Endothelial cell of umbilical vein (primary cell): ENCODE data around the gene TVP23A. TPM values are rescaled to one million over a fixed set of nuclear protein-coding genes. Genes with fewer than 3 reads are reported as not detected.
"Not testable (repeated sequence)": the region's sequence is repeated elsewhere in the genome, so short reads cannot be mapped to it uniquely, and the experiment has no call there.

Experiments used
- BruUV-seq: library from RNA; stranded (reverse); fragments of 400-500 nt; replicated peaks from 2 replicates; lab custom pipeline; 2021; lab: Mats Ljungman, UMichigan
- CTCF ChIA-PET: fragments of 300-600, 350-600 bp; sonication (Branson Sonifier 250); formaldehyde crosslinking; loops from one replicate; lab custom pipeline; 2021; ENCODE audit warnings: antibody characterized with exemption, inconsistent platforms; lab: Charles Lee
- POLR2A ChIA-PET: fragments of 300-600, 350-600 bp; sonication (Branson Sonifier 250); formaldehyde crosslinking; loops from one replicate; lab custom pipeline; 2021; ENCODE audit warnings: antibody characterized with exemption, inconsistent platforms; lab: Charles Lee
- DNase-seq: peaks from one replicate; pipeline ENCODE4 v3.0.0-alpha.2; 2011; ENCODE audit warnings: low read depth, low spot score
- FAIRE-seq: peaks from 2 replicates; lab custom pipeline; 2011; peaks lifted over from hg19 to GRCh38; lab: Jason Lieb, UNC
- H2AFZ ChIP-seq: 2 replicates; pipeline ENCODE4 v1.6.0; 2012; ENCODE audit warnings: low read depth, low read length, control low read depth, inconsistent platforms
- H3K27ac ChIP-seq: 2 replicates; pipeline ENCODE4 v1.5.1; 2011; ENCODE audit warnings: low read depth, mild to moderate bottlenecking, control low read depth, low read length, moderate library complexity; ENCODE audit not compliant: insufficient read depth
- H3K27me3 ChIP-seq, 2 experiments: 2 replicates each; pipeline versions ENCODE4 v1.6.0 to v1.6.1; 2011; ENCODE audit warnings: low read length in 2 of 2, mixed read lengths in 1 of 2; ENCODE audit not compliant: control insufficient read depth in 2 of 2, insufficient read depth in 2 of 2
- H3K36me3 ChIP-seq, 2 experiments: 2 replicates in 1 of 2; 3 replicates in 1 of 2; pipeline ENCODE4 v1.5.1; 2011; ENCODE audit warnings: low read length in 2 of 2, mild to moderate bottlenecking in 1 of 2, moderate library complexity in 1 of 2; ENCODE audit not compliant: control insufficient read depth in 2 of 2, insufficient read depth in 2 of 2; ENCODE audit errors: extremely low read depth in 1 of 2
- H3K4me1 ChIP-seq: 3 replicates; pipeline ENCODE4 v1.5.1; 2011; ENCODE audit warnings: mild to moderate bottlenecking, low read length; ENCODE audit not compliant: control insufficient read depth, insufficient read depth; ENCODE audit errors: extremely low read depth
- H3K4me2 ChIP-seq: 2 replicates; pipeline ENCODE4 v1.6.1; 2011; ENCODE audit warnings: low read length, control low read depth, mixed read lengths; ENCODE audit not compliant: insufficient read depth
- H3K4me3 ChIP-seq, 3 experiments: fragments of 200-600 bp in 1 of 3; sonication (generic), shearing (Covaris generic) in 1 of 3; replicated peaks in 1 of 3; 2 replicates each; pipeline ENCODE4 v1.5.1; 2011 to 2016; ENCODE audit warnings: control low read depth in 3 of 3, low read length in 3 of 3, mild to moderate bottlenecking in 2 of 3, inconsistent platforms in 1 of 3, low read depth in 1 of 3, moderate library complexity in 1 of 3; ENCODE audit not compliant: insufficient read depth in 1 of 3
- H3K79me2 ChIP-seq: 2 replicates; pipeline ENCODE4 v1.6.0; 2012; ENCODE audit warnings: low read length, inconsistent platforms; ENCODE audit not compliant: control insufficient read depth, insufficient read depth
- H3K9ac ChIP-seq: replicated peaks from 2 replicates; pipeline ENCODE3; 2011; ENCODE audit warnings: low read length, control low read depth; ENCODE audit not compliant: insufficient read depth; ENCODE audit errors: extremely low read depth
- H3K9me1 ChIP-seq: replicated peaks from 3 replicates; pipeline ENCODE4 v1.6.0; 2011; ENCODE audit warnings: mild to moderate bottlenecking, low read length; ENCODE audit not compliant: control insufficient read depth, insufficient read depth; ENCODE audit errors: extremely low read depth
- H3K9me3 ChIP-seq: replicated peaks from 2 replicates; pipeline ENCODE4 v1.5.1; 2012; ENCODE audit warnings: low read length, inconsistent platforms; ENCODE audit not compliant: control insufficient read depth, insufficient read depth
- H4K20me1 ChIP-seq: replicated peaks from 2 replicates; pipeline ENCODE3; 2011; ENCODE audit warnings: mild to moderate bottlenecking, low read length; ENCODE audit not compliant: control insufficient read depth, insufficient read depth; ENCODE audit errors: extremely low read depth
- JUN ChIP-seq: IDR thresholded peaks from 2 replicates; pipeline ENCODE4 v1.6.1; 2011; ENCODE audit warnings: borderline replicate concordance, low read depth; ENCODE audit not compliant: insufficient read length, insufficient read depth
- MAX ChIP-seq: IDR thresholded peaks from 2 replicates; pipeline ENCODE4 v1.6.1; 2011; ENCODE audit not compliant: insufficient read depth, insufficient read length
- POLR2A ChIP-seq: IDR thresholded peaks from 2 replicates; pipeline ENCODE4 v1.6.1; 2012; ENCODE audit warnings: low read depth, mild to moderate bottlenecking, control low read depth, low read length
- dilution Hi-C: fragments of 300-500 bp; cut with MboI; formaldehyde crosslinking; loops from one replicate; pipeline ENCODE4 v1.15.0; 2019; ENCODE audit warnings: low sequenced_read_pairs; ENCODE audit not compliant: extremely low pct_ligation_motif_present
- intact Hi-C: fragments of 100-400 bp; cut with micrococcal nuclease; formaldehyde crosslinking; loops from one replicate; pipeline ENCODE4 v1.10.0; 2022
- polyA plus RNA-seq, 4 experiments: library from polyadenylated mRNA; depleted of rRNA in 3 of 4; stranded (reverse) in 3 of 4; unstranded in 1 of 4; fragments of >200 nt; gene quantifications; 2 replicates each; pipeline versions ENCODE4 v1.2.1 to v1.2.3, GENCODE V29; 2011 to 2012; ENCODE audit warnings: missing spikeins in 1 of 4
- total RNA-seq: library from RNA; stranded (reverse); gene quantifications from 2 replicates; pipeline ENCODE4 v1.2.3, GENCODE V29; 2021

Gene TVP23A
- total and polyA plus RNA-seq, 2 donors (not counting 3 experiments of a cell fraction or from before 2014, with no cell fraction given), result not detected

- intact Hi-C loops (no loop called here), dilution Hi-C loops (no loop called here)
- Histone ChIP-seq H3K79me2 (no peaks in the 10 kb centered on the region), H3K4me1 (no peaks in the 10 kb centered on the region), H3K4me2 (no peak overlapping the region), H4K20me1 (no peaks in the 10 kb centered on the region), H3K4me3 (no peak overlapping the region), H3K9me3 (no peaks in the 10 kb centered on the region), H3K27ac (no peak overlapping the region), H3K9me1 (no peaks in the 10 kb centered on the region), H2AFZ (no peak overlapping the region), H3K27me3 (no peaks in the 10 kb centered on the region), H3K9ac (no peak overlapping the region), H3K36me3 (no peaks in the 10 kb centered on the region)
- no peak for FAIRE-seq
- ChIA-PET CTCF (no interaction called here), POLR2A (no interaction called here)
- BruUV-seq, result no TSS peak
- DNase-seq, result no peak
- TF ChIP-seq MAX (no peak), JUN (no peak), POLR2A (no peak)
Measured at GRCh38 chr16:10777356-10777755, 41.2 kb downstream of the TVP23A start.

- BruUV-seq, H2AFZ ChIP-seq, intact Hi-C loops, H3K9me1 ChIP-seq, H3K79me2 ChIP-seq, H3K4me2 ChIP-seq, H4K20me1 ChIP-seq, H3K4me1 ChIP-seq, H3K4me3 ChIP-seq, H3K9ac ChIP-seq, H3K27ac ChIP-seq, H3K9me3 ChIP-seq, POLR2A ChIA-PET, dilution Hi-C loops, H3K36me3 ChIP-seq, FAIRE-seq, H3K27me3 ChIP-seq, CTCF ChIA-PET, DNase-seq: not testable (repeated sequence)
Measured at GRCh38 chr16:10776923-10777322, 41.7 kb downstream of the TVP23A start.
